GM12873 (cell line): ENCODE data around the gene BORCS5.

ENCODE experiments used
- TF ChIP-seq, protein P1 (sequence below): IDR thresholded peaks from 2 replicates; pipeline ENCODE4 v1.5.1; 2012; ENCODE audit warnings: low read depth, mild to moderate bottlenecking, moderate library complexity, low read length, control low read depth; ENCODE audit not compliant: insufficient read depth; ENCODE audit errors: missing control alignments

Gene BORCS5

DNA sequence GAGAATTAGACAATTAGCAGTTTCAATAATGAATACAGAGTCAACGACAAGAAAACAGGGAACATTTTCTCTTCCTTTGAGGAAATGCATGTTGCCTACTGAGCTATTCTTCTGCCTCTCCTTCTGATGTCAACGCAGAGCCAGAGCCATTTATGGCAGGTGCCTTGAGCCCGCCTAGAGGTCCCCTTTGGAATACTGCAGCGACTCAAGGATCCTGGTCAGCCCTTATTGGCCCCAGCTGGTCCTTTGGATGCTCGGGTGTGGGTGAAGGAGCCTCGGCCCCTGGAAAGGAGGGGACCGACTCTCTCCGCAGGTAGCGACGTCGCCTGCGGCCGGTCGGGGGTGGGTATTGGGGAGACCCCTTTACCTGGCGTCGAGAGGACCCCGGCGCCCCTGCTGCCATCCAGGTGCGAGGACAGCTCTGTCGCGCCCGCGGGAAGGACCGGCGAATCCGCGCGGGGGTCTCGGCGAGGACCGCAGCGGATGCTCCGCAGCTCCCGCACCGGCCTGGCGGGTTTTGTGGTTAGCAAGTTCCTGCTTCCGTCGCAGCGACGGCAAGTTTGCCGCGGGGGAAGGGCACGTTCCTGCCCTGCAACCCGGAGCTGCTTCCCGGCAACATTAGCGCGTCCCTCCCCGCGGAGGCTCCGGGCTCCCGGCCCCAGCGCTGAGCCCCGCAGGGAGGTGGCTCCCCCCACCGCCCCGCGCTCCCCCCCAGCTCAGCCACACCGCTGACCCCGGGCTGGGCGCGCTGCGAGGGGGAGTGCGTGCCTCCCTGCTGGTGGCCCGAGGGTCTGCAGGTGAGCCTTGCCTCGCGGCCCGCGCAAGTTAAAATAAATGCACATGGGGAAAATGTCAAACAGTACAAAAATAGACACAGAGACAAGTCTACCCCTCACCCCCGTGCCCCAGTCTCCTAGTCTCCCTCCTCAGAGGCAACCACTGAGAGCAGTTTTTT lies 6.9 kb upstream of the BORCS5 start, which contains the start of gene MANSC1:
Gene MANSC1, minus strand, starts transcription at position 532 of the 955 bp plus-strand sequence. CDS start 6,928 bp downstream, outside the sequence.
- TF ChIP-seq, protein P1, sequence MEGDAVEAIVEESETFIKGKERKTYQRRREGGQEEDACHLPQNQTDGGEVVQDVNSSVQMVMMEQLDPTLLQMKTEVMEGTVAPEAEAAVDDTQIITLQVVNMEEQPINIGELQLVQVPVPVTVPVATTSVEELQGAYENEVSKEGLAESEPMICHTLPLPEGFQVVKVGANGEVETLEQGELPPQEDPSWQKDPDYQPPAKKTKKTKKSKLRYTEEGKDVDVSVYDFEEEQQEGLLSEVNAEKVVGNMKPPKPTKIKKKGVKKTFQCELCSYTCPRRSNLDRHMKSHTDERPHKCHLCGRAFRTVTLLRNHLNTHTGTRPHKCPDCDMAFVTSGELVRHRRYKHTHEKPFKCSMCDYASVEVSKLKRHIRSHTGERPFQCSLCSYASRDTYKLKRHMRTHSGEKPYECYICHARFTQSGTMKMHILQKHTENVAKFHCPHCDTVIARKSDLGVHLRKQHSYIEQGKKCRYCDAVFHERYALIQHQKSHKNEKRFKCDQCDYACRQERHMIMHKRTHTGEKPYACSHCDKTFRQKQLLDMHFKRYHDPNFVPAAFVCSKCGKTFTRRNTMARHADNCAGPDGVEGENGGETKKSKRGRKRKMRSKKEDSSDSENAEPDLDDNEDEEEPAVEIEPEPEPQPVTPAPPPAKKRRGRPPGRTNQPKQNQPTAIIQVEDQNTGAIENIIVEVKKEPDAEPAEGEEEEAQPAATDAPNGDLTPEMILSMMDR: peak; percentile 51

DNA sequence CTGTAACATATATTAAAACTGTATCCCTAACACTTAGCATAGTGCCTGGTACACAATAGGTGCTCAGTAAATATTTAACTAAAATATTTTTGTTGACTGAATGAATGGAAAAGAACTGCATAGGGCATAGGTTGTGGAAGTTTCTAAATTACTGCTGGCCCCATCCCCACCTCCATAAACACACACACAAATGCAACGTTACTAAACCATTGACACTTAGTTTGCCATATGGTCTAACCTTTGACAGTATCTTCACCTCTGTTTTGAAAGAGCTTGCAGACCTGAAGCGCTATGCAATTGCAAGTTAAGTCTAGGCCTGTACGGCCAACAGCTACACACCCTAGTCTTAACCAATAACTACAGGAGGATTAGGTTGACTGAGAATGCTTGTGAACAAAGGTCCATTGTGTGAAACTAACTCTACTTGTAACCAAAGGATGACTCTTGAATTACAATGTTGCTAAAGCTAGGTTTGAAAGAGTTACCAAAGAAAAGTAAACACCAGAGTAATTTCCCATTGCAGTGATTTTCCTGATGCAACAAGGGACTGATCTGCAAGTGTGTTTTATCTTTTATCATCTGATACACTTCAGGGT lies 5.9 kb upstream of the BORCS5 start:
- TF ChIP-seq, protein P1: no peak

DNA sequence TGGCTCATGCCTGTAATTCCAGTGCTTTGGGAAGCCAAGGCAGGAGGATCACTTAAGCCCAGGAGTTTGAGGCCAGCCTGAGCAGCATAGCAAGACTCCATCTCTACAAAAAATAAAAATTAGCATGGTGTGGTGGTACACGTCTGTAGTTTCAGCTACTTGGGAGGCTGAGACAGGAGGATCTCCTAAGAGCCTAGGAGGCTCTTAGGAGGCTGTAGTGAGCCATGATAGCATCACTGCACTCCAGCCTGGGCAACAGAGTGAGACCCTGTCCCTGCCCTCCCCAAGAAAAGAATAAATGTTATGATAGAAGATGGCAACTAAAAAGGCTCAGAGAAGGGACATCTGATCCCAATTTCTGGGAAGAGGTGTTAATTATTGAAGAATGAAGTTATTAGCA lies 3.6 kb upstream of the BORCS5 start:
- TF ChIP-seq, protein P1: no peak

DNA sequence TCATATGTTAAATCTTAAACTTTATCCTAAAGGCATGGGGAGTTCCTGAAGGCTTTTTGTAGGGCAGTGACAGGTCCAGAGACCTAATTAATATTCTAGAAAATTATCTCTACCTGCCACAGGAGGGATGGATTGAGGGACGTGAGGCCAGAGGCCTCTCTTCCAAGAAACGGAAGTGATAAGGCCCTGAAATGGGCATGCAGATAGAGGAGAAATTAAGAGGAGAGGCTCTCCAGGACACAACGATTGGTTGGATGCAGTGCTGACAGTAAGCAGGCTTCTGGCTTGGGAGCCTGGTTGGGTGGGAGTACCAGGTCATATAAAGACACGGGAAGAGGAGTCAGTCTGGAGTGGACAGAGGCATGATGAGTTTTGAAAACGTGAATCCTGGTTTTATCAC lies 3.1 kb upstream of the BORCS5 start:
- TF ChIP-seq, protein P1: no peak

DNA sequence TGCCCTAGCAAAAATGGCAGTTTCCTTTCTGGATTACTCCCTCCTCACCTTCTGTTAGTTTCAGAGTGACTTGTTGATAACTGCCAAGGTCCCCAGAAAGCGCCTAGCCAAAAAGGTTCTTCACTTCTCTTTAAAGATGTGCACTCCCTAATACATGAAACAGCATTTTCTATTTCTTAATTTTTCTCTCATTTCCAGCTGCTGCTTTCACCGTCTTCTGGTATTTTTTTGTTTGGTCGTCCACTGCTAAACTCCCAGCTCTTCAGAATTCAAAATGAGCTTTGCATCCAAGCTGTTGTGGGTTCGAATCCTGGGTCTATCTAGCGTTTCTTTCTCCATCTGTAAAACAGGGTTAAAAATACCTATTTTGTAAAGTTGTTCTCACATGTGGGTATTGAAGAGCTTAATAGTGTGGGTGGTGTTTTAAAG lies 397 bp upstream of the BORCS5 start:
- TF ChIP-seq, protein P1: no peak

DNA sequence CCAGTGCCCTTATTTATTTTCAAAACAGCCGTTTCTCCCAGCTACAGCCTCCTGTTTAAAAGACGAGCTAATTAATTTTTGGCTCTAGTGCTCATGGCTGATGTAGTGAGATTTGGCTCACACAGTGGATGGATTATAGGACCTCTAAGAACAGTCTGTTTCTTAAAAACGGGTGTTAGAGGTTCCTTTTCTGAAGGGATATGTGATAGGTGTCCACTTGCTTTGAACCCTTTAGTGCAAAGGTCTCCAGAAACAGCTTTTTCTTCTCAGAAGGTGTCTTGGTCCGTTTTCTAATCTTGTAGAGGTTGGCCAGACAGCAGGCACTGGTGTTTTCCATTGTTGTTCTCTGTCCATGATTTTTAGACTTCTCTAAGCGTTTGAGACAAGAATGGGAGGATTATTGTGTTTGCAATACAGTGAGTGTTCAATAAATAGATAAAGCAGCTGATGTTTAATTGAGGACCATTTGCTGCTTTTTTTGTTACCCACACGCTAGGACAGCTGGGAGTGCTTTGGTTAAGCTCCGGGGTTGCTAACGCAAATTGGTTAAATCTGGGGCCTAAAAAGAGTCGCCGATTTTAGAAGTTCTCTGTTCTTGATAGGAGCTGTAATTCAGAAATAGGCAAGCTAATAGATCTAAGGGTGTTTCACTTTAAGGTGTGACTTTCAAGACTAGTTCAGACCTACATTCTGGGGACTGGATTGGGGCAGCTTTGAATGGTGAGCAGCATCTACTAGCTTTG lies 1.0 kb downstream of the BORCS5 start:
- TF ChIP-seq, protein P1: no peak
